IPS-15b (cell line): ENCODE data around the gene SRPX.

Source experiments
- H3K27me3 ChIP-seq: one replicate; pipeline ENCODE4 v1.6.1; 2013; ENCODE audit warnings: low read length; ENCODE audit not compliant: control insufficient read depth, insufficient read depth
- H3K36me3 ChIP-seq: one replicate; pipeline ENCODE4 v1.6.1; 2013; ENCODE audit warnings: low read length; ENCODE audit not compliant: control insufficient read depth, insufficient read depth
- H3K4me1 ChIP-seq: one replicate; pipeline ENCODE4 v1.6.1; 2013; ENCODE audit warnings: mild to moderate bottlenecking, low read length; ENCODE audit not compliant: control insufficient read depth, insufficient read depth
- H3K4me3 ChIP-seq: one replicate; pipeline ENCODE4 v1.5.1; 2013; ENCODE audit warnings: low read depth, low read length
- H3K9ac ChIP-seq: one replicate; pipeline ENCODE4 v1.6.1; 2013; ENCODE audit warnings: low read depth, mild to moderate bottlenecking, low read length
- H3K9me3 ChIP-seq: one replicate; pipeline ENCODE4 v1.6.1; 2013; ENCODE audit warnings: mild to moderate bottlenecking, low read length; ENCODE audit not compliant: control insufficient read depth, insufficient read depth

Gene SRPX

GRCh38 chrX:38163193-38163592 is 57.5 kb downstream of the SRPX start:
- no peaks in the 10 kb centered on the region for H3K4me1 ChIP-seq
- H3K4me3 ChIP-seq, result no peak overlapping the region
- H3K36me3 ChIP-seq, result no peaks in the 10 kb centered on the region
- H3K9ac ChIP-seq, result no peak overlapping the region
- no peaks in the 10 kb centered on the region for H3K27me3 ChIP-seq
- H3K9me3 ChIP-seq, result no peaks in the 10 kb centered on the region

DNA sequence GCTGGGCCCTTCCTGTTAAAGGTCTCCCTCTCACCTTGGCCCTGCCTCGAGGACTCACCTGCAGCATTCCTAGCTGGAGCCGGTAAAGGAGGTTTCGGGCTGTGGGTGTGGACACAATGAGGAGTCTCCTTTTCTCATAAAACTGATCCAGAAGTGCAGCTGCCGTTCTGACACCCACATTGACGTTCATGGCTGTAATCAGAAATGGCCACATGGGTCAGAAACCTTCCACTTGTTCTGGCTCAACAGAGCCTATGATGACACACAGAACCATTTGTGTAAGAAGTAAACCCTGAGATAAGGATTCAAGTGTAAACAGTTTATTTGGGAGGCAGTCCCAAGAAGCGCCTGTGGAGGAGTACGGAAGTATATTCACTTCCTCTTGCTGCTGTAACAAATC is 63.8 kb downstream of the SRPX start:
- no peak overlapping the region for H3K9ac ChIP-seq
- H3K36me3 ChIP-seq, result no peaks in the 10 kb centered on the region
- H3K4me1 ChIP-seq, result no peaks in the 10 kb centered on the region
- no peak overlapping the region for H3K4me3 ChIP-seq
- H3K27me3 ChIP-seq, result no peaks in the 10 kb centered on the region
- H3K9me3 ChIP-seq, result no peaks in the 10 kb centered on the region

DNA sequence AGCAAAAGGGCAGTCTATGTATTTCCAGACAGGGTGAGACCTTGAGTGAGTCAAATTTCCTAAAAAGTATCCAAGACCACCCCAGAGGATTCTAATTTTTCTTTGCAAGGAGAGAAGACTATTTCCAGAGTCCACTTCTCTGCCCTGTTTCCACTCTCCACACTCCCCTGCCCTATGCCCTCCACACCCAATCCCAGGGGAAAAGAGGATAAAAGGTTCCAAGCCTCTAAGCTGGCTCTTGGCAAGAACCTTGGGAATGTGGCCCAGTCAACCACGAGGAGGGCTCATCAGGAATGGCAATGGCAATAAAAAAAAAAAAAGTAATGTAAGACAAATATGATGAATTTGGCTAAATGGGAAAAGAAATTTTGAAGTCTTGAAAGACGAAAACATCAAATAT is 65.9 kb downstream of the SRPX start:
- Histone ChIP-seq H3K9me3 (no peaks in the 10 kb centered on the region), H3K36me3 (no peaks in the 10 kb centered on the region), H3K9ac (no peak overlapping the region), H3K4me3 (no peak overlapping the region), H3K4me1 (no peaks in the 10 kb centered on the region), H3K27me3 (no peaks in the 10 kb centered on the region)

DNA sequence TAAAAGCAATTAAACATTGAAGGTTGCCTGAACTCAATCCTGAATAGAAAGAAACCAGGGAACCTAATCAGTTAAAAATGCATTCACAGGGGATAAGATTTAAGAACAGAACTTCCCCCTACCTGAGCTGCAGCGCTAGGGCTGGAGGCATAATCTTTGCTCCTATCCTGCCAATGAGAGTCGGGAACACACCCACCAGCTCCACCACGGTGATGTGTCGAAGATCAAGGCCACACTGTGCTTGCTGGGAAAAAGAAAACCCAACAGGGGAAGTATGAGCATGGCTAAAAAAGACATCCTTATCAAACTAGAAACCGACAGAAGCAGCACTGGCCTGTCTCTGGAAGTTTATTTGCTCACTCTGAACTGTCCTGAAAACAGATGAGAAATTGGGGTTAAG is 66.3 kb downstream of the SRPX start:
- no peak overlapping the region for H3K4me3 ChIP-seq
- H3K27me3 ChIP-seq, result no peaks in the 10 kb centered on the region
- no peak overlapping the region for H3K9ac ChIP-seq
- no peaks in the 10 kb centered on the region for H3K9me3 ChIP-seq
- H3K4me1 ChIP-seq, result no peaks in the 10 kb centered on the region
- H3K36me3 ChIP-seq, result no peaks in the 10 kb centered on the region

DNA sequence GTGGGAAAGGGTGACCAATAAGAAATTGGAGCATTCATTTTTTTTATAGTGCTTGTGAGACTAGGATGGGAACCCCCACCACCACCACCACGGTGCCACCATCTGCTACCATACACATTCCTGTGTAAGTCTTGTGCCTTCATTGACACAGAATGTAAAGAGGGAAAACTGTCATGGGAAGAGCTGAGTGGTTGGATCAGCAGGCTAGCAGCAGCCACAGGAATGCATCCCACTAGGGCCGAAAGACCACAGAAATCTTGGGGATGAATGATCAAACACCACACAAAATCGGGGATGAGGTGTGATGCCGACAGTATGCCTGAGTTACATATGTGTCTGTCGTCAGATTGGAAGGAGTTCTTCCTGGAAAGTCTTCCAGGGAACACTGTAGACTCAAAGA is 69.2 kb downstream of the SRPX start:
- Histone ChIP-seq H3K4me1 (no peaks in the 10 kb centered on the region), H3K36me3 (no peaks in the 10 kb centered on the region), H3K9me3 (no peaks in the 10 kb centered on the region), H3K4me3 (no peak overlapping the region), H3K27me3 (no peaks in the 10 kb centered on the region), H3K9ac (no peak overlapping the region)

DNA sequence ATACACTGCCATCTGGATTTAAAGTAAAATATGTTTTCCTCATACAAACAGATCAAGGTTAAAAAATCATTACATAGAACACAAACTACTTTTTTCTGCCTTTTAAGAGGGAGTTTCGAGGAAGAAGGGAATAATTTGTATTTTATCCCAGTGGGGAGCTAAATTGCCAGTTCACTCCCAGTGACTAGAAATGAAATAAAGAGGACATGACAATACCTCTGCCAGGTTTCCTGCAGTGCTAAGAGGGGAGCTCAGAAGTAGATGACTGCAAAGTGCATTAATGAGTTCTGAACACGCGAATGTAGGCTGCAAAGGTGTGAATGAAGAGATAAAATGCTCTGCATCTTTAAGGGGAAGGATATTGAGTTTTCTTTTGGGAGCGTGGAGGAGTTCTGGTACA is 69.7 kb downstream of the SRPX start:
- Histone ChIP-seq H3K36me3 (no peaks in the 10 kb centered on the region), H3K9ac (no peak overlapping the region), H3K27me3 (no peaks in the 10 kb centered on the region), H3K4me1 (no peaks in the 10 kb centered on the region), H3K4me3 (no peak overlapping the region), H3K9me3 (no peaks in the 10 kb centered on the region)

DNA sequence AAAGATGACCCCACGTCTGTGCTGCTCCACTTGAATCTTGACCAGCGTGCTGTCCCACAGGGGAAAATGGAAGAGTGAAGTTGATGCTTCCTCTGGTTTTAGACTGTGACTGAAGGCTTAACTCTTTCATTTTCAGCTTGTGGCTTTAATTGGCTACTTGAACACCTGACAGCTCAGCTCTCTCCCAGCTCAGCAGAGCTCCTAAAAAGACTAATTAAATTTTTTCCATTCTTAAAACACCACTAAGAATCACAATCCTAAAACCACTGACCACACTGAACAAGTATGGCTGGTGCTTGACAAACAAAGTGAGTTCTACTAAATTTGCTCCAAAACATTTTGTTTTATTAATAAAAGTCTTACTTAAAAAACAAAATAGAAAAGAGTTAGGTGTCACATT is 71.7 kb downstream of the SRPX start:
- no peaks in the 10 kb centered on the region for H3K27me3 ChIP-seq
- no peaks in the 10 kb centered on the region for H3K9me3 ChIP-seq

GRCh38 chrX:38142610-38143009 is 78.1 kb downstream of the SRPX start:
- Histone ChIP-seq H3K9ac (no peak overlapping the region), H3K4me3 (no peak overlapping the region), H3K36me3 (no peaks in the 10 kb centered on the region), H3K27me3 (no peaks in the 10 kb centered on the region), H3K4me1 (no peaks in the 10 kb centered on the region), H3K9me3 (no peaks in the 10 kb centered on the region)

More for the DNA sequence above, 71.7 kb downstream of the SRPX start:
- no peak overlapping the region for H3K4me3 ChIP-seq
- H3K36me3 ChIP-seq, result no peaks in the 10 kb centered on the region
- no peak overlapping the region for H3K9ac ChIP-seq
- no peaks in the 10 kb centered on the region for H3K4me1 ChIP-seq

GRCh38 chrX:38138900-38139299 is 81.8 kb downstream of the SRPX start:
- no peaks in the 10 kb centered on the region for H3K27me3 ChIP-seq
- H3K9ac ChIP-seq, result no peak overlapping the region
- no peaks in the 10 kb centered on the region for H3K9me3 ChIP-seq
- no peaks in the 10 kb centered on the region for H3K36me3 ChIP-seq
- no peak overlapping the region for H3K4me3 ChIP-seq
- H3K4me1 ChIP-seq, result no peaks in the 10 kb centered on the region

GRCh38 chrX:38138157-38138891 is 82.3 kb downstream of the SRPX start:
- H3K27me3 ChIP-seq, result no peaks in the 10 kb centered on the region
- no peak overlapping the region for H3K9ac ChIP-seq
- no peaks in the 10 kb centered on the region for H3K4me1 ChIP-seq
- H3K4me3 ChIP-seq, result no peak overlapping the region
- no peaks in the 10 kb centered on the region for H3K36me3 ChIP-seq
- H3K9me3 ChIP-seq, result no peaks in the 10 kb centered on the region

DNA sequence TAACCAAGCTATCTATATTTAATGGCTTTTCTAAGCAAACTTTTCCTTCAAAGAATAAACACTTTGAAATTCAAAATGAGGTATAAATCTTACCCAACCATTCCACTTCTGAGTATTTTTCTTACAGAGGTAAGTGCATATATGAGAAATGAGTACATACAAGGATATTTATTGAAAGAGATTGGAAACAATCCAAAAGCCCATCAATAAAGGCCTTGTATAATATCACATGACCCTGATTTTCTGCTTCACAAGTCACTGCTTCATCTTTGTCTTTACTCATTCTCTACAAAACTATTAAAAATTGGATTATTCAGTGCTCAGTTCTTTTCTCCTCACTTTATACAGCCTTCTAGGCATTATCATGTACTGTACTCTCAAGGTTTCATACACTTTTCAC is 91.3 kb downstream of the SRPX start:
- H3K4me3 ChIP-seq, result no peak overlapping the region
- no peaks in the 10 kb centered on the region for H3K27me3 ChIP-seq
- H3K9me3 ChIP-seq, result no peaks in the 10 kb centered on the region
- H3K9ac ChIP-seq, result no peak overlapping the region
- no peaks in the 10 kb centered on the region for H3K36me3 ChIP-seq
- H3K4me1 ChIP-seq, result no peaks in the 10 kb centered on the region

GRCh38 chrX:38127961-38128360 is 92.7 kb downstream of the SRPX start:
- Histone ChIP-seq H3K36me3 (no peaks in the 10 kb centered on the region), H3K9me3 (peaks cover 4% of the 10 kb centered on the region), H3K4me1 (no peaks in the 10 kb centered on the region), H3K4me3 (no peak overlapping the region), H3K9ac (no peak overlapping the region), H3K27me3 (no peaks in the 10 kb centered on the region)
